Brain pericyte (primary cell): ENCODE measurements around the gene RNF125.
"Not testable (repeated sequence)": the region's sequence is repeated elsewhere in the genome, so short reads cannot be mapped to it uniquely, and the experiment has no call there.

Experiments used
- DNase-seq: peaks from one replicate; pipeline ENCODE4 v3.0.0-alpha.2; 2012; ENCODE audit warnings: low read depth, low spot score

RNF125 gene

DNA sequence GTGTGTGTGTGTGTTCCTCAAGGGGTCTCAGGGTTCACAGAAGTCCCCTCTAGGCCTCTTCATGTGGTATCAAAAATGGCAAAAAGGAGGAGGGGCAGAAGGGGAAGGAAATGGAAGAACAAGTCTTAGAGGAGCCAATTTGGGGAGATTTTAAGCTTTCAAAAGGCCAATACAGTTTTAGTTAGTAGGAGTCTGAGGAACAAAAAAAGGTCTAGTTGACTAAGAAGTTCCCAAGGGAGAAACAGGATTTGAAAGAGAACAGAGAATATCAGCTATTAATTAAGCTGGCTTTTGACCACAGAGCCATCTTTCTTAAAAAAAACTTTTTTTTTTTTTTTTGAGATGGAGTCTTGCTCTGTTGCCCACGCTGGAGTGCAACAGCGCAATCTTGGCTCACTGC, 7.1 kb downstream of the RNF125 start:
- DNase-seq = no peak

DNA sequence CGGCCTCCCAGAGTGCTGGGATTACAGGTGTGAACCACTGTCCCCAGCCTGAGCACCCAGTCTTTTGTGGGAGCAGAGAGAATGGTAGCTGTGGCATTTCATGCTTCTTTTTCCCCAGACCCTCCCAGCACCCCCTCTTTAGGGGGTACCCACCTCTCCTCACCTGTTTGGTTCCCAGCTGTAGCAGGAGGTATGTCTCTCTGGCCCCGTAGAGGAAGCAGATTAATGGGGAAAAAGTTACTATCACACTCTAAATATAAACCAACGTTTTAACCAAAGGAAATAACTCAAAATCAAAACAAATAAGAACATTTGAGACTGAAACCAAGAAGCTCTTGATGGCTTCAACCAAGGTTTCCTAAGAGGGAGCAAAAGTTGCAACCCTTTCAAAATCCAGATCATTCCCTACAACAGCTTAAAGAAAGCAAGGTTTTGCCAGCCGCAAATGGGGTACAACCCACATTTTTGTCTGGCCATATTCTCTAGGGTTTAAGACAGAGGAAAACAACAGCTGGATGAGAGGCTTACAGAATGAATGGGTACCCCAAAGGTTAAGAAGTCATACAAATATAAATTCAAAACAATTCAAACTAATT, 8.0 kb downstream of the RNF125 start:
- no peak for DNase-seq

DNA sequence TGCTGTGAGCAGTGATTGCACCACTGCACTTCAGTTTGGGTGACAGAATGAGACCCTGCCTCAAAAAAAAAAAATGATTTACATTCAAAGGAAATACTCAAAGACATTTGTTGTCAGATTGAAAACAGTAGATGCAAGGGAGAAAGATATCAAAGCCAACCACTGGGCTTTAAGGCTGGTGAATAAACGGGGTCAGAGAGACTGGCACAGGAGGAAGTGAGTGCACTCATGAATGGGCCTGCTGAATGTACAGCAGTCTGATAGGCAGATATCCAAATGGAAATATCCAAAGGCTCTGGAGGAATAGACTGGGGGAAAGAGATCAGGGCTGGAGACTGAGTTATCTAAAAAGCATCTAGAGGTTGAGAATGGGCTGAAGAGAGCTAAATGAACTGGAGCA, 10.9 kb downstream of the RNF125 start:
- DNase-seq = no peak

DNA sequence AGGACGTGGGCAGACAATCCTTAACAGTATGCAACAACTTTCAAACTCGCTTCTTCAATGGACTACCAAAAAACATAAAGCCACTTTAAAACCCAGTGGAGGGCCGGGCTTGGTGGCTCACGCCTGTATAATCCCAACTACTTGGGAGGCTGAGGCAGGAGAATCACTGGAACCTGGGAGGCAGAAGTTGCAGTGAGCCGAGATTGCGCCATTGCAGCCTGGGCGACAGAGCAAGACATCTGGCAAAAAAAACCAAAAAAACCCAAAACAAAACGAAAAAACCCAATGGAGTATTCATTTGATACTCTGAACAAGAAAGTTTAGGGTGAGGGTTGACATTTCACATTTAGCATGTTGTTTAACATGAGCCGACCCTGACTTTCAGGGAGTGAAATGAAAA, 14.0 kb downstream of the RNF125 start:
- no peak for DNase-seq

DNA sequence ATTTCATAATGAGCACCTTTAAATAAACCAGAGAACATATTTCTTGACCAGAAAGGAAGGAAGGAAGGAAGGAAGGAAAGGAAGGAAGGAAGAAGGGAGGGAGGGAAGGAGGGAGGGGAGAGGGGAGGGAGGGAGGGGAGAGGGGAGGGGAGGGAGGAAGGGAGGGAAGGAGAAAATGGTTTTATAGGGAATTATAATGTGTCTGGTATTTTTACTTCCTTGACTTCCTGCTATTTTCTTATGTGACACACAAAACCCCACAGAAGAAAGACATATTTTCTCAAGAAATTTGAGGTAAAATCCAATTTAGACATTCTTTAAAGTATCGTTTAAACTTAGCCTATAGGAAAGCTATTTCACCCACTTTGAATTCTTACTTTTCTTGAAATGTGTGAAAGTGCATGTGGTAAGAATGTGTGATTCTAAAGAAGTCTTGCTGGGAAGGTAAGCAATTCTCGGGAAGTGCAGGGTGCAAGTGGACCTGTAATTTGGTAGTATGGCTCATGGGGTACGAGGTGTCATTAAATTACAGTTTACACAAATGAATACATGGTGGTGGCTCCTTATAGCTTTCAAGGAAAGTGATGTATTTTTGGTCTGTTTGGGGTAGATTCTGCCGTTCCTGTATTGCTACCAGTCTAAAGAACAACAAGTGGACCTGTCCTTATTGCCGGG, 18.0 kb downstream of the RNF125 start:
- DNase-seq = no peak

DNA sequence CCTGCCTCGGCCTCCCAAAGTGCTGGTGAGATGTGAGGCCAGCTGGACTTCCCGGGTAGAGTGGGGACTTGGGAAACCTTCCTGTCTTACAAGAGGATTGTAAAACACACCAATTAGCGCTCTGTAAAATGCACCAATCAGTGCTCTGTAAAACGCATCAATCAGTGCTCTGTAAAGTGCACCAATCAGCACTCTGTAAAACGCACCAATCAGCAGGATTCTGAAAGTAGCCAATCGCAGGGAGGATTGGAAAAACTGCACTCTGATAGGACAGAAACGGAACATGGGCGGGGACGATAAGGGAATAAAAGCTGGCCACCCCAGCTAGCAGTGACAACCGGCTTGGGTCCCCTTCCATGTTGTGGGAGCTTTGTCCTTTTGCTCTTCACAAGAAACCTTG, 19.0 kb downstream of the RNF125 start:
- no peak for DNase-seq

DNA sequence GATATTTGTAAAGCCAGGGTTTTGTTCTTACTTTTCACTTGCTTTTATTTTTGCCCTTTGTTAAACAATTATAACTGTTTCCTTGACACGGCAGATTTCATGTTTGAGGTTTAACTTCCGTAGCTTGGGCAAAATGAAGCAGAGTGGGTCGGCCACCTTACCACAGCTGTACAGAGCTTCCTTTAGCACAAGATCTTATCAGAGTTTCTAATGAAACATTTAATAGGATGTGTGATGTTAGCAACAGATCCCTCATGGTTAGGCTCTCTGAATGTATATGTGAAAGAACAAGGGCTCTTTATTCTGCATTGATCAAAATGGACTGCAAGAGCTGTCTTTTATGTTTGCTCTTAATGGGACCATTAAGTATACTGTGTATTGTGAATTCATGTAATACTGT, 22.3 kb downstream of the RNF125 start:
- DNase-seq = no peak

DNA sequence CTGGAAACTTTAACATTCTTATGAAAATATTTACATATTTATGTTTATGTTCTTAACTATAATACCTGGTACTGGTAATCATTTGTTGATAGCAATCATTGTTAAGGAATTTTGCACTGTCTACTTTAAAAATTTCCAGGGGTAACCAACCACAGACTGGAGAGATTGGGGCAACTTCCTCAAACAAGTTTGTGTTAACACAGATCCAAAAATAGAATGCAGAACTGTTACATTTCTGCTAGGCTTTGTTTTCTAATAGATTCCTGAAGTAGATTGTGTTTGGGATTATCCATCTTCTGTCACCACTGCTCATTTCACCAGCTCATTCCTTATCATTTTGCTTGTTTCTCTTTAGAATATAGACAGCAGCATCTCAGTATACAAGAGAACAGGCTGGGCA, 23.7 kb downstream of the RNF125 start:
- DNase-seq = no peak

DNA sequence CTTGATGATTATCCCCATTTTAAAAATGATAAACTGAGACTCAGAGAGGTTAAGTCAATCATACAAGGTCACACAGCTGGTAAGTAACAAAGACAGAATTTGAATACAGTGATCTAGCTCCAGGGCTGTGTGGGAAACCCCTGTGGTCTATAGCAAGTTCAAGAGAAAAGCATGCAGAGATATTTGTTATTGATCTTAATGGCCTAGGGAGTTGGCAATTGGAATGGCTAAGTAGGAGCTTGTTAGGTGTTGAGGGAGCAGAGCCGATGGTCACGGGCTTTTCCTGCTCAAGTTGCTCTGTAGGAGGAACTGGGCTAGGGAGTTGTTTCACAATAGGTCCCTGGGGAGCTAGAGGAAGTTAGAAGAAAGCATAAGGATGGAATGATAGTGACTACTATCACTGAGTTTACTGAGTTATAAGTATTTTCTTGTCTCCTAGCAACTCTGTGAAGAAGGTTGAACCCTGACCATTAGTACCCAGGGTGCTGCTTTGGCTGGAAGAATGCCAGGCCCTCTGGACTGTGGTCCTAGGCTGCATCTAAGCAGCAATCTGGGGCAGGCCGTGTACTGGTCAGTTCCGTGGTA, 30.0 kb downstream of the RNF125 start:
- DNase-seq = peak; percentile 57

DNA sequence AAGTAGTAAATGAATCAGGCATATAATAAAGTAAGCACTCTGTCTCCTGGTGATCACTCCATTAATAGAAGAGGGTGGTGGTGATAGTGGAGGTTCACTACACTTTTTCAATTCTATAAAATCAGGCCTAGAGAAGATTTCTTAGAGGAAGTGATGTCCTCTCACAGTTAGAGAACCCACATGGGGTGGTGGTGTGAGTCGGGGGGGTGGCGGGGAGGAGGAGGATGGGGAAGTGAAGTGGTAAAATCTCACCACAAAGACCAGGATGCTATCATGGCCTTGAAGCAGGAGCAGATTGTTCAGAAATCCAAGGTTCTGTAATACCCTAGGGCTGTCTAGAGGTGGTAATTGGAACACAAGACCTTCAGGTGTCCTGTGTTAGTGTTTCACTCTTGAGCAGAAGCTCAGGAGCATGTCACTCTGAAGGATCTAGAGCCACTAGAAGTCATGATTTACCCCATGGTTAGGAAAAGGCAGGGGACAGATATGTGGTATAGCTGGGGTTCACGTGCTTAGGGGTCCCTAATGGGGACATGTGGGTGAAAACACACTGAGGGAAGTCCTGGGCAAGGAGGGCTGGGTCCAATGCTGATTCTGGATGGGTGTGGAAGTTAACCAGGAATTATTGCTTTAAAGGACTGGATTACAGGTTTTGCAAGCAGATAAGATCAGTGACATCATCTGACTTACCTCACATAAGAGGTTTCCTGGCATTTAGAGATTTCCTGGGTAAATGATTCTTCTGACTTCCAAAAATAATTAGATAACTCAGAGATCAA, 31.0 kb downstream of the RNF125 start:
- DNase-seq = no peak

DNA sequence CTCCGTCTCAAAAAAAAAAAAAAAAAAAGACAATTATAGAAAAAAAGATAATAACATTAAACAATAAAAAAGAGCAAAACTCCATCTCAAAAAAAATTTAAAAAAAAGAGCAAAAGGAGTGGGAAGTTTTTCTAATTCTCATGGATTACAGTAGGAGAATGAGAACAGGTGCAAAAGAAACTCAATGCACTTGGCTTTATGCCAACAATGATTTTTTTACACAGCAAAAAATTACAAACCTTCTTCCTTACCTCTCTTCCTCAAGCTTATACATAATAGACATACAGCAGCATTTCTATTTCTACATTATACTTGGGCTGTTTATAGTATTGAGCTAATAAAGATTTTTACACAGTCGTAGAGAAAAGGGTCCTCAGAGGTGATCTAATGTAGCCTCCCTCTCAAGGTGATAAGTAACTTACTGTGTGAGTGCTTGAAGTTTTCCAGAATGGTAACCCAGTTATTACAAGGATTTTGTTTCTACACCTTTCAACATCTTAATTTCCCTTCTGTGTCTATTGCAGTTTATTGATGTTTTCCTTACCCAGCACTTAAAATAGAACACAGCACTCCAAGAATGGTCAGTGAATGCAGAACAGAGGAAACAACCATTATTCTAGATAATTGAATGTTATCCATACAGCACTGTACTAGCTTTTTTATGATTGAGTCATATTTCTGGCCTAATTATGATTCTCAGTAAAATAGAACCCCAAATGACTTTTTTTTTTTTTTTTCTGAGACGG, 38.2 kb downstream of the RNF125 start:
- no peak for DNase-seq

DNA sequence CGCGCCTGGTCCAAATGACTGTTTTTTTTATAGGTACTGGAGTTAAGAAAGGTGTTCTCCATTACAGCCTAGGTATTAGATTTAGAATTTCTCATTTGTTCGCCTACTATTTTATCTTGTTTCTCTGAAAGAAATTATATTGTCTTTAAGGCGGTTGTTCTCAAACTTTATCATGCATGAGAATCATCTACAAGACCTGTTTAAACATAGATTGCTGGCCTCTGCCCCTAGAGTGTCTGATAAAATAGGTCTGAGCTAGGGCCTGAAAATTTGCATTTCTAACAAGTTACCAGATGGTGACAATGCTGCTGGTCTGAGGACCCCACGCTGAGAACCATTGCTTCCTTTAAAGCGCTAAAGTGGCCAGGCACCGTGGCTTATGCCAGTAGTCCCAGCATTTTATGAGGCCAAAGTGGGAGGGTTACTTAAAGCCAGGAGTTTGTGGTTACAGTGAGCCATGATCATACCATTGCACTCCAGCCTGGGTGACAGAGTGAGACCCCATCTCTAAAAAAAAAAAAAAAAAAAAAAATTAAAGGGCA, 39.1 kb downstream of the RNF125 start:
- no peak for DNase-seq

DNA sequence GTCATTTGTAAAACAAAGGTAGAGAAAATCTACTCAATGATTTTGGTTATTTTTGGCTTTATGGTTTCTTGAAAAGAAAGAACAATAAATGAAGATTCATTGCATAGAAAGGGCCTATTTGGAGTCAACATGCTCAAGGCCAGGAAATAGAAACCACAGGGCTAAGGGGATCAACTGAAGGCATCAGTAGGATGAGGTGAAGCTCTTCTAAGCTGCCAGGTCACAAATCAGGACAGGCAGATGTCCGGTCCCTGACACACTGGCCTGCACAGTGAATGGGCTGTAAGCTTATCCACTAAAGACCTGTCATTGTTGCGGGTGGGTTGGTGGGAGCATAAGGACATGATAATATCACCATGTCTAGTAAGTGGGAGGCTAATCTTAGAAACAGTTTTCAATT, 41.4 kb downstream of the RNF125 start:
- no peak for DNase-seq

DNA sequence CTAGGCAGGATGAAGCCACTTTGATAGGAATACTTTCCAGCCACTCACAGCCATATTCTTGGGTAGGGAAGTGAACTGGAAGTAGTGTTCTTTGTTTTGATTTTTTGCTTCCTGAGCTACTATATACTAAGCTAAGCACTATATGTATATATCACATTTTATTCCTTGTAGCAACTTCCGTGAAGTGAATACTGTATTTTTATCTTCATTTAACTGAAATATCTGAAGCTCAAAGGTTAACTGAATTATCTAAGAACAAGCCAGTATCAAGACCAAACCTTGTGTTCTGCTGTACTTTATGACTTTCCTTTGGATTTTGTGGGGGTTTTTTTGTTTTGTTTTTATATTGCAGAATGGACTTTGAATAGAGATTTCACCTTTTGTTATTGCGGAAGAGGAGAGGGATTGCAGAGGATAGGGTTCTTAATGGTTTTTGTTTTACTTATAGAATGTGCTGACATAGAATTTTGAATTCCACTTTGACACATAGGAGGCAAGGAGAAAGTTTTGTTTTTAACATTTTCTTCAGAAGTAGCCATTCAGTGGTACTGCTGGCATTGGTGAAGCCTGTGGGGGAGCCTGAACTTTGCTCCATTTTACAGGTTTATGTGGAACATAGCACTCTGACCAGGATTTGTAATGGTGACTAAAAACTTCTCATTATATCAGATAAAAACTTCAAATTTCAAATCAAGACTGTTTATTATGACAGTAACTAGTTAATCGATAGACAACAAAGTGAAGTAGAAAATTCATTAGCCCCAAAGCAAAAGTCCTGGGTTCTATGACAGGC, 48.9 kb downstream of the RNF125 start:
- DNase-seq = no peak

DNA sequence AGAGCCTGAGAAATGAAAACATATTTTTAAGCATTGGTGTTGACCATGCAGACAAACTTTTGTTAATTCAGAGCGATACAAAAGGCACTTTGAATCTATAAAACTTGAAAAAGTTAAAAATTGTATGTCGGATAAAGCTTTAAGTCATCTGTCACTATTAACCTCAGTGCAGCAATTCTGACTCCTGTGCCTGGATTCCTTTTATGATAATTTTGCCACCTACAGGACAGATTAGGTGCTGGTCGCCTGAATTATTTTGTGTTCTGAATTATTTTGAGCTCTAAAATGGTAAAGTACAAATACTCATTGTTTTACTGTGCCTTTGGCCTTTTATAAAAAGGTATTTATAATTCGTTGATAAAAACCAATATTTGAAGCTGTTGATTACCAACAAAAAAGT, 53.7 kb downstream of the RNF125 start:
- no peak for DNase-seq

DNA sequence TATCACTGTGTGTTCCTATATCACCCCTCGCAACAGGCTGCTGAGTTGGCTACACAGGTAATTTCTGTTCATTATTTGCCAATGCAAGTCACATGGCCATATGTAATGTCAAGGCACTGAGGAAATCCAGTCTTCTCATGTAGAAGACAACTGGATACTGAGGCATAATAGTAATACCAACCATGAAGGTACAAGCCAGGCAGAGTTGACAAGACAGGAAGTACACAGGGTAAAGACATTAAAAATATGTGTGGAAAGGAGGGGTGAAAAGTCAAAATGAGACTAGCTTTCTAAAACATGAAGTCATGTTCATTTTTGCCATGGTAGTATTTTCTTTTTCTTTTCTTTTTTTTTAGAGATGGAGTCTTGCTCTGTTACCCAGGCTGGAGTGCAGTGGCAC, 55.6 kb downstream of the RNF125 start:
- no peak for DNase-seq

DNA sequence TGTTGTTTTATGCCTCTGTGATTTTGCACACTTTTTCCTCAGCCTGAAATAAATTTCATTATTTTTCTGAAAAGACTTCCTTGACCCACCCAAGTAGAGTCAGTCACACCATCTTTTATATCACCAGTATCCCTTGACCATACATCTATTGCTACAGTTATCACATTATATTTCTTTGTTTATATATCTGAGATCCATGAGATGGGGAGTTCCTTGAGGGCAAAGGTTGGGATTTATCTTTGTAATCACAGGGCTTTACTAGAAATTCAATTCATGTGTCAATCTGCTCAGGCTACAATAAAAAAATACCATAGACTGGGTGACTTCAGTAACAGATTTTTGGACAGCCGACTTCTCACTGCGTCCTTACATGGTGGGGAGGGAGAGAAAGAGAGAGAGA, 60.2 kb downstream of the RNF125 start:
- no peak for DNase-seq

DNA sequence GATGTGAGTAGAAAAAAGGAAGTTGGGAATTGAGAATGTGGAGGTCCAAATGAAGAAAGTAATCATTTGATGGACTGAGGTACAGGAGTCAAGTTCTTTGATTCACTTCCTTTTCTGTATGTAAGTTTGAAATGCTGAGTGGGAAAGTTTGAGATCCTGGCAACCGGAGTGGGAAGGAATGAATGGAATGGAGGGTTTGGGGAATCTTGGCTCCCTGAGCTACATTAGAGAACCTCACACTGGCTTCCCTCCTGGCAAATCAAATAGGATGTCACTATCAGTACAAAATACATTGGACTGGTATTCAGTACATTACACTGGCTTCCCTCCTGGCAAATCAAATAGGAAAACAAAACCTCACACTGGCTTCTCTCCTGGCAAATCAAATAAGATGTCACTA, 63.3 kb downstream of the RNF125 start:
- DNase-seq = no peak

DNA sequence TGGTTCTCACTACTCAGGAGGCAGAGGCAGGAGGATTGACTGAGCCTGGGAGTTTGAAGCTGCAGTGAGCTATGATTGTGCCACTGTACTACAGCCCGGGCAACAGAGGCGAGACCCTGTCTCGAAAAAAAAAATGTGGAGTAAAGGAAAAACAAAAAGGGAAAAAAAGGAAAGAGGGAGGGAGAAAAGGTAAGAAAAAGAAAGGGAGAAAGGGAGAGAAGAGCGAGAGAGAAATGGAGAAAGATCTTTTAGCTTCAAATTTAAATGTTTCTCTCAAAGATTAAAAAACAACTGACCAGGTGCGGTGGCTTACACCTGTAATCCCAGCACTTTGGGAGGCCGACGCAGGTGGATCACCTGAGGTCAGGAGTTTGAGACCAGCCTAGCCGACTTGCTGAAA, 65.2 kb downstream of the RNF125 start:
- no peak for DNase-seq

DNA sequence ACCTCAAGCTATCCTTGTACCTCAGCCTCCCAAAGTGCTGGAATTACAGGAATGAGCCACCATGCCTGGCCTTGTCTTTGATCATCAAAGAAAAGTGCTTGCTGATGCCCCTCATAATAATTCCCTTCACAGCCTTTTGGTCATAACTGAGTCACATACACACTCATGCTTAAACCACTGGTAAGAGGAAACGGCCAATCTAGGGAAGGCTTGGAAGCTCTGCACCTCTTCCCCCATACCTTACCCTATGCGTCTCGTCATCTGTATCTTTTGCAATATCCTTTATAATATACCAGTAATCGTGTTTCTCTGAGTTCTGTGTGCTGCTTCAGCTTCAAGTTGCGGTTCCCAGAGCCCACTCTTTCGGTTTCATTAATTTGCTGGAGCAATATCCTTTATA, 68.3 kb downstream of the RNF125 start:
- no peak for DNase-seq

DNA sequence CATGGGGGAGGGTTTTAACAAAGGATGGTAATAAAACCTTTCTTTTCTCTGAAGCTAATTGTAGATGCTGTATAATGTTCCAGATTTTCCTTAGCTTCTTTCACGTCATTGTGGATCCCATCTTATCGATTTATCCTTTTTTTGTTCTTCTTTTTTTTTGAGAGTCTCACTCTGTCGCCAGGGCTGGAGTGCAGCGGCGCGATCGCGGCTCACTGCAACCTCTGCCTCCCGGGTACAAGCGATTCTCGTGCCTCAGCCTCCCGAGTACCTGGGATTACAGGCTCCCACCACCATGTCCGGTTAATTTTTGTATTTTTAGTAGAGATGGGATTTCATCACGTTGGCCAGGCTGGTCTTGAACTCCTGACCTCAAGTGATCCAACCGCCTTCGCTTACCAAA, 72.2 kb downstream of the RNF125 start:
- DNase-seq = not testable (repeated sequence)
